ENCODE measurements around the gene SVOPL. TPM values are rescaled to one million over a fixed set of nuclear protein-coding genes. Genes with fewer than 3 reads are reported as not detected.

Gene SVOPL
- total RNA-seq, 1 experiment from 2014 or later = 1.1 TPM

DNA sequence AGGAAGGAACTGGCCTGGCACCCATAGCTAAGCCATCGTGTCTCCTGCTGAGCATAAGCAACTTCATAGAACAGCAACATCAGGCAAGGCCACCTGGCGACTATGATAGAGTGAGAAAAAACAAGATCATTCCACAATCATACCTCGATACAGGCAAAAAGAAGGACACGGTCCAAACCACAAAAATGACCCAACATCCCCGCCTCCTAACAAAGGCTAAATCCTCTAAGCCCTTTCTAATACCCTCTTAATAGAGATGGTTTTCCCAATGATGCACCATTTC, 40.2 kb upstream of the SVOPL start:
- H3K23ac ChIP-seq (ENCODE audit: insufficient read length, low read depth, low read length) = no peak overlapping the region
- no peak for DNase-seq
- H3K56ac ChIP-seq (ENCODE audit: insufficient read length, low read depth, low read length) = no peak overlapping the region
- H2BK15ac ChIP-seq (ENCODE audit: low read depth, low read length) = no peak overlapping the region
- no peak overlapping the region for H2BK120ac ChIP-seq (ENCODE audit: low read depth, low read length, poor library complexity, severe bottlenecking)
- H3K4me1 ChIP-seq (ENCODE audit: insufficient read depth, low read length) = no peaks in the 10 kb centered on the region
- Mint-ChIP-seq H3K27me3 (ENCODE audit: low read depth) (no peaks in the 10 kb centered on the region), H3K27ac (no peak overlapping the region), H3K4me3 (no peak overlapping the region), H3K4me1 (peaks cover 16% of the 10 kb centered on the region in 2 experiments), H3K9me3 (0 out of 5 replicates have a peak, but pooled peaks cover 0 to 2% of the 10 kb centered on the region in 2 experiments), H3K36me3 (ENCODE audit: insufficient read depth in 1 of 3, low read depth in 3 of 3) (peaks cover 0 to 4% (median 0%) of the 10 kb centered on the region in 3 experiments; a peak in 4 of 7 replicates)
- H2BK20ac ChIP-seq (ENCODE audit: low read depth, low read length, poor library complexity, severe bottlenecking) = no peak overlapping the region
- H2BK12ac ChIP-seq (ENCODE audit: insufficient read length, low read depth, low read length) = no peak overlapping the region
- H4K8ac ChIP-seq (replicated peaks; ENCODE audit: insufficient read length, low read depth, low read length) = no peak overlapping the region
- no peak overlapping the region for H3K14ac ChIP-seq (ENCODE audit: insufficient read depth, low read length)
- TF ChIP-seq, protein P1, sequence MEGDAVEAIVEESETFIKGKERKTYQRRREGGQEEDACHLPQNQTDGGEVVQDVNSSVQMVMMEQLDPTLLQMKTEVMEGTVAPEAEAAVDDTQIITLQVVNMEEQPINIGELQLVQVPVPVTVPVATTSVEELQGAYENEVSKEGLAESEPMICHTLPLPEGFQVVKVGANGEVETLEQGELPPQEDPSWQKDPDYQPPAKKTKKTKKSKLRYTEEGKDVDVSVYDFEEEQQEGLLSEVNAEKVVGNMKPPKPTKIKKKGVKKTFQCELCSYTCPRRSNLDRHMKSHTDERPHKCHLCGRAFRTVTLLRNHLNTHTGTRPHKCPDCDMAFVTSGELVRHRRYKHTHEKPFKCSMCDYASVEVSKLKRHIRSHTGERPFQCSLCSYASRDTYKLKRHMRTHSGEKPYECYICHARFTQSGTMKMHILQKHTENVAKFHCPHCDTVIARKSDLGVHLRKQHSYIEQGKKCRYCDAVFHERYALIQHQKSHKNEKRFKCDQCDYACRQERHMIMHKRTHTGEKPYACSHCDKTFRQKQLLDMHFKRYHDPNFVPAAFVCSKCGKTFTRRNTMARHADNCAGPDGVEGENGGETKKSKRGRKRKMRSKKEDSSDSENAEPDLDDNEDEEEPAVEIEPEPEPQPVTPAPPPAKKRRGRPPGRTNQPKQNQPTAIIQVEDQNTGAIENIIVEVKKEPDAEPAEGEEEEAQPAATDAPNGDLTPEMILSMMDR (conservative IDR thresholded peaks at IDR 0.05) = no peak
- no peak overlapping the region for H3K4me2 ChIP-seq (ENCODE audit: insufficient read depth, insufficient read length, low read length)
- H4K5ac ChIP-seq (ENCODE audit: insufficient read length, low read depth, low read length) = no peak overlapping the region
- no peaks in the 10 kb centered on the region for H3K23me2 ChIP-seq (ENCODE audit: insufficient read length, low read depth, low read length, poor library complexity, severe bottlenecking)
- no peak overlapping the region for H3K4ac ChIP-seq (ENCODE audit: low read depth, low read length)
- no peak overlapping the region for H2BK5ac ChIP-seq (ENCODE audit: insufficient read length, low read length)
- no peaks in the 10 kb centered on the region for H3K27me3 ChIP-seq (ENCODE audit: insufficient read depth, low read length)
- H2AK5ac ChIP-seq (ENCODE audit: insufficient read length, low read length) = no peak overlapping the region
- H2AFZ ChIP-seq (ENCODE audit: low read length) = no peak overlapping the region
- H3K9me3 ChIP-seq (ENCODE audit: control insufficient read depth, low read depth, low read length) = no peaks in the 10 kb centered on the region
- no peak overlapping the region for H3K9ac ChIP-seq (ENCODE audit: extremely low read depth, insufficient read length, low read length)
- no peak overlapping the region for H3K18ac ChIP-seq (ENCODE audit: insufficient read length, low read depth, low read length)
- no peak overlapping the region for H4K91ac ChIP-seq (ENCODE audit: insufficient read length, low read depth, low read length)
- H3K79me2 ChIP-seq (ENCODE audit: insufficient read depth, low read length) = no peaks in the 10 kb centered on the region
- H3T11ph ChIP-seq (ENCODE audit: low read length) = no peak overlapping the region
- no CpG with 5 or more reads among the region's 5 CpGs for WGBS (ENCODE audit: extremely low coverage, insufficient read length, low lambda C conversion rate)
- no peaks in the 10 kb centered on the region for H4K20me1 ChIP-seq (ENCODE audit: control insufficient read depth, insufficient read depth, insufficient read length)
- no peaks in the 10 kb centered on the region for H3K79me1 ChIP-seq (ENCODE audit: insufficient read depth, low read depth, low read length, poor library complexity, severe bottlenecking)
- no peak overlapping the region for H3K27ac ChIP-seq (ENCODE audit: insufficient read length, low read depth, low read length)
